GM13977 (cell line): ENCODE measurements around the gene PDK1.

Source experiments
- DNase-seq: peaks from one replicate; pipeline ENCODE4 v3.0.0; 2012; ENCODE audit warnings: low spot score
- in situ Hi-C: fragments of 300-500 bp; cut with MboI; formaldehyde crosslinking; loops from one replicate; pipeline ENCODE4 v1.12.0; 2022; ENCODE audit warnings: low sequenced_read_pairs, low pct_unique_long_range_greater_than_20kb, mixed read lengths, inconsistent platforms; ENCODE audit not compliant: unreplicated experiment
- TF ChIP-seq, protein P1 (sequence below): IDR thresholded peaks from 2 replicates; pipeline ENCODE4 v1.5.1; 2012; ENCODE audit warnings: mild to moderate bottlenecking, control low read depth; ENCODE audit not compliant: insufficient read depth; ENCODE audit errors: extremely low read depth, missing control alignments

Gene PDK1

DNA sequence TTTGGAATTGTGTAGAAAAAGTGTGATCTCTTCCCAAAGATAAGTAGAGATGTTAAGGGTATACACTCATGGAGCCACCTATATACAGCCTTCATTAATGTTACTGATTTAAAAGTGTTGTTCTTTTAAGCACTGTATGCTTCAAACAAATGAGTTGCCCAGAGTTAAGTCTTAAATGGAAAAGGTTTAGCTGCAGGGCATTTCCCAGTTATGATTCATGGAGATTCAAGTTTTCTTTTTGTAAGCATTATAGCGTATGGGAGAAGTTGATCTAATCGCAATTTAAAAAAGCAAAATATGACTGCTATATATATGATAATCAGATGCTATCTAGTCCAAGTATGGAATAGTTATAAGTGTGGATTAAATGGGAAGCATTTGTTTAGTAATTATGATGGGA is 4.8 kb downstream of the PDK1 start:
- TF ChIP-seq, protein P1, sequence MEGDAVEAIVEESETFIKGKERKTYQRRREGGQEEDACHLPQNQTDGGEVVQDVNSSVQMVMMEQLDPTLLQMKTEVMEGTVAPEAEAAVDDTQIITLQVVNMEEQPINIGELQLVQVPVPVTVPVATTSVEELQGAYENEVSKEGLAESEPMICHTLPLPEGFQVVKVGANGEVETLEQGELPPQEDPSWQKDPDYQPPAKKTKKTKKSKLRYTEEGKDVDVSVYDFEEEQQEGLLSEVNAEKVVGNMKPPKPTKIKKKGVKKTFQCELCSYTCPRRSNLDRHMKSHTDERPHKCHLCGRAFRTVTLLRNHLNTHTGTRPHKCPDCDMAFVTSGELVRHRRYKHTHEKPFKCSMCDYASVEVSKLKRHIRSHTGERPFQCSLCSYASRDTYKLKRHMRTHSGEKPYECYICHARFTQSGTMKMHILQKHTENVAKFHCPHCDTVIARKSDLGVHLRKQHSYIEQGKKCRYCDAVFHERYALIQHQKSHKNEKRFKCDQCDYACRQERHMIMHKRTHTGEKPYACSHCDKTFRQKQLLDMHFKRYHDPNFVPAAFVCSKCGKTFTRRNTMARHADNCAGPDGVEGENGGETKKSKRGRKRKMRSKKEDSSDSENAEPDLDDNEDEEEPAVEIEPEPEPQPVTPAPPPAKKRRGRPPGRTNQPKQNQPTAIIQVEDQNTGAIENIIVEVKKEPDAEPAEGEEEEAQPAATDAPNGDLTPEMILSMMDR, result no peak
- in situ Hi-C loops, result no loop called here
- DNase-seq, result no peak

DNA sequence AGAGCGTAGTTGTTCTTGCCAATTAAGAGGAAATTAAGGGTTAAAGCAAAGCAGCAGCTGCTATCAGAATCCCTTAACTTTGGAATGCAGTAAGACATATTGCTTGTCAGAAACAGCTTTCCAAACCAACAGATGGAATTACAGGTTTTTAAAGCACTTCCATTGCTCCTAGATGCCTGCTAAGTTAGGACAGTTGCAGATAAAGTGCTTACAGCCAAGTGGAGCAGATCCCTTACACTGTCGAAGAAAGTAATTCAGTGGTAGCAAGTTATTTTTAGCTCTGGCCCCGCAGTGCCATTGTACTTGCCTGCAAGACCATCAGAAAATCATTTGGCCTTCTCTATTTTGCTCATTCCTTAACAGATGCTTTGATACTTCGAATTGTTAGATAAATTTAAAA is 5.4 kb downstream of the PDK1 start:
- in situ Hi-C loops, result no loop called here
- DNase-seq, result no peak
- TF ChIP-seq, protein P1, result no peak

DNA sequence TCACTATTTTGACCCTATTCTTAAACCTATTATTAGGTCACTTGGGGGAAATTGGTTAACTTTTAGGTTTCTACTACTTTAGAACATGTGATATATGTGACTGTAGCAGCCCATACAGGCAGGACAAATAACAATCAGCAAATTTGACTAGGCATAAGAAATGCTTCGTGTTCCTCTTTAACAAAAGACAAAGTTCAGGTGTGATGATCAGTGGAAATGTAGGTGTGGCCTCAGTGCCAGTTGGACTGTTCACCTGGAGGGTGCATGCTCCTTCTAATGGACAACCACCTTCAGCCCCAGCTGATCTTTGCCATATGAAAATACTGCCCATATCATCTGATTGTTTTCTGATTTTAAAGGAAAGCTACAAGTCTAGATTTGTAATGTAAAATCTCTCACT is 6.4 kb downstream of the PDK1 start:
- in situ Hi-C loops, result no loop called here
- no peak for DNase-seq
- TF ChIP-seq, protein P1, result no peak

DNA sequence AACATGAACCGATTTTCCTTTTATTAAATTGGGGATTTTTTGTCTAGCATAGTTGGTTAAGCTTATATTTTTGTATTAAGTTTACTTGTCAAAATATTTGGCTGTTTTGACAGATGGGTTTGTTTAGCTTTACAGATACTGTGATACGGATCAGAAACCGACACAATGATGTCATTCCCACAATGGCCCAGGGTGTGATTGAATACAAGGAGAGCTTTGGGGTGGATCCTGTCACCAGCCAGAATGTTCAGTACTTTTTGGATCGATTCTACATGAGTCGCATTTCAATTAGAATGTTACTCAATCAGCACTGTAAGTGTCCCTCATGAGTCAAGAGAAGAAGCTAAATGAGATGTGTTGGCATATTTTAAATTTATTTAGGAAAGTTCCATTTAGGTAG is 8.5 kb downstream of the PDK1 start:
- in situ Hi-C loops, result no loop called here
- TF ChIP-seq, protein P1, result no peak
- no peak for DNase-seq

DNA sequence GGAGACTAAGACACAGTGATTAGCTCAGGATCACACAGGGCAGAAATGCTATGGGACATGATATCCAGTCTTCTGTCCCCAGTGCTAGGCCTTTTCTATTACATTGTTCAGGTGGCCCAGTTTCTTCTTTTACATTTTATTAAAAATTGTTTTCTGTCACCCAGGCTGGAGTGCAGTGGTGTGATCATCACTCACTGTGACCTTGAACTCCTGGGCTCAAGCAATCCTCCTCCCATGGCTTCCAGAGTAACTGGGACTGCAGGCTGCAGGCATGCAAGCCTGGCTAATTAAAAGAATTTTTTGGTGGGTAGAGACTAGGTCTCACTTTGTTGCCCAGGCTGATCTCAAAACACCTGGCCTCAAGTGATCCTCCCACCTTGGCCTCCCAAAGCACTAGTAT is 15.4 kb downstream of the PDK1 start:
- no peak for DNase-seq
- TF ChIP-seq, protein P1, result no peak
- in situ Hi-C loops, result no loop called here

DNA sequence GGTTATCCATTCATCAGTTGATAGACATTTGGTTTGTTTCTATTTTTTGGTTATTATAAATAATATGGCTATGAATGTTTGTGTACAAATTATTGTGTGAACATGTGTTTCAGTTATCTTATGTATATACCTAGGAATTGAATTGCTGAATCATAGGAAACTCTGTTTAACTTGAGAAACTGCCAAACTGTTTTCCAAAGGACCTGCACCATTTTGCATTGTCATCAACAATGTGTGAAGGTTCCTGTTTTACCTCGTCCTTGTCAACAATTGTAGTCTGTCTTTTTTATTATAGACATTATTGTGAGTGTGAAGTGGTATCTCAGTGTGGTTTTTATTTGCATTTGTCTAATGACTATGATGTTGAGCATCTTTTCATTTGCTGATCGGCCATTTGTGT is 17.1 kb downstream of the PDK1 start:
- in situ Hi-C loops, result no loop called here
- TF ChIP-seq, protein P1, result no peak
- no peak for DNase-seq

DNA sequence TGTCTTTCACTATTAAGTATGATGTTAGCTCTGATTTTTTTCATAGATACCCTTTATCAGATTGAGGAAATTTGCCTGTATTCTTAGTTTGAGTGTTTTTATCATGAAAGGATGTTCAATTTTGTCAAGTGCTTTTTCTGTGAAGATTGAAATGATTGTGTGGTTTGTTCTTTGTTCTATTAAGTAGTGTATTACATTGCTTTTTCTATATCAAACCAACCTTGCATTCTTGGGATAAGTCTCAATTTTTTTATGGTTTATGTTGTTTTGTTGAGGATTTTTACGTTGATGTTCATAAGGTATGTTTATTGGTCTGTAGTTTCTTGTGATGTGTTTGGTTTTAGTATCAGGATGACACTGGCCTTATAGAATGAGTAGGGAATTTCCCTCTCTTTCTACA is 19.1 kb downstream of the PDK1 start:
- TF ChIP-seq, protein P1, result no peak
- in situ Hi-C loops, result no loop called here
- DNase-seq, result no peak
